ENCODE measurements around the gene LPP. TPM values are rescaled to one million over a fixed set of nuclear protein-coding genes. Genes with fewer than 3 reads are reported as not detected.

The LPP gene
- total RNA-seq, 1 experiment from 2014 or later = 120 TPM

GRCh38 chr3:188469228-188469885 lies 315.4 kb downstream of the LPP start:
- H3K9me3 ChIP-seq = no peaks in the 10 kb centered on the region
- intact Hi-C loops (cut with micrococcal nuclease; ENCODE audit: unreplicated experiment) = no loop called here
- BruUV-seq (replicated peaks) = no TSS peak
- Mint-ChIP-seq H3K4me3 (ENCODE audit: unreplicated experiment) (no peak overlapping the region), H3K27me3 (ENCODE audit: insufficient read depth, unreplicated experiment) (no peaks in the 10 kb centered on the region), H3K27ac (ENCODE audit: unreplicated experiment) (no peak overlapping the region), H3K36me3 (ENCODE audit: insufficient read depth, unreplicated experiment) (peaks cover 8% of the 10 kb centered on the region), H3K9me3 (ENCODE audit: unreplicated experiment) (no peaks in the 10 kb centered on the region), H3K4me1 (ENCODE audit: low read depth, unreplicated experiment) (peaks cover 14% of the 10 kb centered on the region)
- TF ChIP-seq CTCF (IDR thresholded peaks at IDR 0.05; ENCODE audit: insufficient read depth in 1 of 2, low read depth in 1 of 2, low read length in 1 of 2, severe bottlenecking in 1 of 2, unreplicated experiment in 1 of 2) = no peak
- no peak for DNase-seq
- H3K27me3 ChIP-seq (replicated peaks; ENCODE audit: control insufficient read depth, insufficient read depth, low read length) = no peaks in the 10 kb centered on the region
- no peaks in the 10 kb centered on the region for H3K36me3 ChIP-seq (ENCODE audit: control insufficient read depth, insufficient read depth, low read length)
- ChIA-PET POLR2A (no interaction called here), CTCF (no interaction called here)
- H3K4me3 ChIP-seq (ENCODE audit: low read depth, low read length) = no peak overlapping the region
- peaks cover 3% of the 10 kb centered on the region; the same call in 1 of the 2 replicates for H3K4me1 ChIP-seq

GRCh38 chr3:188470508-188471130 lies 316.7 kb downstream of the LPP start:
- Mint-ChIP-seq H3K9me3 (ENCODE audit: unreplicated experiment) (no peaks in the 10 kb centered on the region), H3K4me3 (ENCODE audit: unreplicated experiment) (no peak overlapping the region), H3K27me3 (ENCODE audit: insufficient read depth, unreplicated experiment) (no peaks in the 10 kb centered on the region), H3K4me1 (ENCODE audit: low read depth, unreplicated experiment) (peaks cover 14% of the 10 kb centered on the region), H3K36me3 (ENCODE audit: insufficient read depth, unreplicated experiment) (peaks cover 8% of the 10 kb centered on the region), H3K27ac (ENCODE audit: unreplicated experiment) (no peak overlapping the region)
- CTCF ChIA-PET = no interaction called here
- POLR2A ChIA-PET = no interaction called here
- Histone ChIP-seq H3K9me3 (no peaks in the 10 kb centered on the region), H3K27me3 (replicated peaks; ENCODE audit: control insufficient read depth, insufficient read depth, low read length) (no peaks in the 10 kb centered on the region), H3K4me1 (peaks cover 3% of the 10 kb centered on the region; the same call in 1 of the 2 replicates), H3K4me3 (ENCODE audit: low read depth, low read length) (no peak overlapping the region), H3K36me3 (ENCODE audit: control insufficient read depth, insufficient read depth, low read length) (no peaks in the 10 kb centered on the region)
- DNase-seq = no peak
- TF ChIP-seq CTCF (IDR thresholded peaks at IDR 0.05; ENCODE audit: insufficient read depth in 1 of 2, low read depth in 1 of 2, low read length in 1 of 2, severe bottlenecking in 1 of 2, unreplicated experiment in 1 of 2) = no peak
- no TSS peak for BruUV-seq (replicated peaks)
- intact Hi-C loops (cut with micrococcal nuclease; ENCODE audit: unreplicated experiment) = no loop called here

- POLR2A ChIA-PET = no interaction called here
- no peak overlapping the region for H3K4me3 Mint-ChIP-seq (ENCODE audit: unreplicated experiment)
- CTCF ChIA-PET = no interaction called here
Measured at GRCh38 chr3:188471723-188472122, 317.8 kb downstream of the LPP start.

More at GRCh38 chr3:188471723-188472122, 317.8 kb downstream of the LPP start:
- TF ChIP-seq CTCF (IDR thresholded peaks at IDR 0.05; ENCODE audit: insufficient read depth in 1 of 2, low read depth in 1 of 2, low read length in 1 of 2, severe bottlenecking in 1 of 2, unreplicated experiment in 1 of 2) = no peak
- Histone ChIP-seq H3K4me1 (peaks cover 3% of the 10 kb centered on the region; the same call in 1 of the 2 replicates), H3K27me3 (replicated peaks; ENCODE audit: control insufficient read depth, insufficient read depth, low read length) (no peaks in the 10 kb centered on the region), H3K9me3 (no peaks in the 10 kb centered on the region), H3K36me3 (ENCODE audit: control insufficient read depth, insufficient read depth, low read length) (no peaks in the 10 kb centered on the region), H3K4me3 (ENCODE audit: low read depth, low read length) (no peak overlapping the region)
- BruUV-seq (replicated peaks) = no TSS peak
- no peak overlapping the region for H3K27ac Mint-ChIP-seq (ENCODE audit: unreplicated experiment)
- H3K4me1 Mint-ChIP-seq (ENCODE audit: low read depth, unreplicated experiment) = peaks cover 14% of the 10 kb centered on the region
- H3K36me3 Mint-ChIP-seq (ENCODE audit: insufficient read depth, unreplicated experiment) = peaks cover 13% of the 10 kb centered on the region
- no peak for DNase-seq
- H3K27me3 Mint-ChIP-seq (ENCODE audit: insufficient read depth, unreplicated experiment) = no peaks in the 10 kb centered on the region
- intact Hi-C loops (cut with micrococcal nuclease; ENCODE audit: unreplicated experiment) = no loop called here
- no peaks in the 10 kb centered on the region for H3K9me3 Mint-ChIP-seq (ENCODE audit: unreplicated experiment)

Data from Caco-2 (cell line).